ENCODE results near the gene UQCR11.

DNA sequence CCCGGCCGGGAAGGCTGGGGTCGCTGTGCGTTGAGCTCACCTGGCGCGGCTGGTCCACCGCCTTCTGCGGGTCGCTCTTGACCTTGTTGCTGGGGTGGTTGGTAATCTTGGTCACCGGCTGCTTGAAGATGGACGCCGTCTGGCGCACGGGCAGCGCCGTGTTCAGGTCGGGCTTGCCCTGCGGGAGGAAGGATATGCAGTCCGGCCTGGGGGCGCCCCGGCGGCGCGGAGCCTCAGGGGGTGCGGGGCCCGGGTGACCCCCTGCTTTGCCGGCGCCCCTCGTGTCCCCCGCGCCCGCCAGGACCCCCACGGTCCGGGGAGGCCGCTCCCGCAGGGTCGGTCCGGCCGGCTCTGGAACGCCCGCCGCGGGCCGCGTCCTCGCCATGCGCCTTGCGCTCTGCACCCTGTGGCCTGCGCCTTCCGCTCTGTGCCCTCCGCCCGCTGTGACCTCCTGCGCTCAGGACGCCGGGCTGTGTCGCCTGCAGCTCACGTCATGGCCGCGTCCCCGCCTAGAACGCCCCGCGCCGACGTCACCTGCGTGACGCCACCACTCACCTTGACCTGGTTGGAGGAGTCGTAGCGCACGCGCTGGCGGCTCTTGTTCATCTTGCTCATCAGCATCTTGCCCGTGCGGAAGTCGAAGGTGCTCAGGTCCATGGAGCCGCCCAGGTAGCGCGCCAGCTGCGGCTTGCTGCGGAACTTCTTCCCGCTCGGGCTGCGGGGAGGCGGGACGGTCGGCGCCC lies 20.6 kb downstream of the UQCR11 start:
- TF ChIP-seq, protein P1, sequence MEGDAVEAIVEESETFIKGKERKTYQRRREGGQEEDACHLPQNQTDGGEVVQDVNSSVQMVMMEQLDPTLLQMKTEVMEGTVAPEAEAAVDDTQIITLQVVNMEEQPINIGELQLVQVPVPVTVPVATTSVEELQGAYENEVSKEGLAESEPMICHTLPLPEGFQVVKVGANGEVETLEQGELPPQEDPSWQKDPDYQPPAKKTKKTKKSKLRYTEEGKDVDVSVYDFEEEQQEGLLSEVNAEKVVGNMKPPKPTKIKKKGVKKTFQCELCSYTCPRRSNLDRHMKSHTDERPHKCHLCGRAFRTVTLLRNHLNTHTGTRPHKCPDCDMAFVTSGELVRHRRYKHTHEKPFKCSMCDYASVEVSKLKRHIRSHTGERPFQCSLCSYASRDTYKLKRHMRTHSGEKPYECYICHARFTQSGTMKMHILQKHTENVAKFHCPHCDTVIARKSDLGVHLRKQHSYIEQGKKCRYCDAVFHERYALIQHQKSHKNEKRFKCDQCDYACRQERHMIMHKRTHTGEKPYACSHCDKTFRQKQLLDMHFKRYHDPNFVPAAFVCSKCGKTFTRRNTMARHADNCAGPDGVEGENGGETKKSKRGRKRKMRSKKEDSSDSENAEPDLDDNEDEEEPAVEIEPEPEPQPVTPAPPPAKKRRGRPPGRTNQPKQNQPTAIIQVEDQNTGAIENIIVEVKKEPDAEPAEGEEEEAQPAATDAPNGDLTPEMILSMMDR (IDR thresholded peaks at IDR 0.05) = no peak
- TF ChIP-seq POLR2AphosphoS5 (IDR thresholded peaks at IDR 0.05) = no peak

All from stomach (tissue), 4 donors.